ENCODE data around the gene GABRA5. TPM values are rescaled to one million over a fixed set of nuclear protein-coding genes. Genes with fewer than 3 reads are reported as not detected.
"Not testable (repeated sequence)": the region's sequence is repeated elsewhere in the genome, so short reads cannot be mapped to it uniquely, and the experiment has no call there.

The GABRA5 gene
- total RNA-seq: not detected

GRCh38 chr15:26866298-26867199, at the start of gene GABRA5:
Gene GABRA5 (plus strand): TSS chr15:26867062. CDS start chr15:26869249, 2,187 bp downstream.
- no peak for DNase-seq (ENCODE audit: low spot score)

DNA sequence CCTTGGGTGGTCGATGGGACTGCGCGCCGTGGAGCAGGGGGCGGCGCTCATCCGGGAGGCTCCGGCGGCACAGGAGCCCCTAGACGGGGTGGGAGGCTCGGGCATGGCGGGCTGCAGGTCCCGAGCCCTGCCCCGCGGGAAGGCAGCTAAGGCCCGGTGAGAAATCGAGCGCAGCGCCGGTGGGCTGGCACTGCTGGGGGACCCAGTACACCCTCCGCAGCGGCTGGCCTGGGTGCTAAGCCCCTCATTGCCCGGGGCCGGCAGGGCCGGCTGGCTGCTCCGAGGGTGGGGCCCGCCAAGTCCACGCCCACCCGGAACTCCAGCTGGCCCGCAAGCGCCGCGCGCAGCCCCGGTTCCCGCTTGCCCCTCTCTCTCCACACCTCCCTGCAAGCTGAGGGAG, 35.7 kb upstream of the GABRA5 start:
- DNase-seq (ENCODE audit: low spot score): not testable (repeated sequence)

DNA sequence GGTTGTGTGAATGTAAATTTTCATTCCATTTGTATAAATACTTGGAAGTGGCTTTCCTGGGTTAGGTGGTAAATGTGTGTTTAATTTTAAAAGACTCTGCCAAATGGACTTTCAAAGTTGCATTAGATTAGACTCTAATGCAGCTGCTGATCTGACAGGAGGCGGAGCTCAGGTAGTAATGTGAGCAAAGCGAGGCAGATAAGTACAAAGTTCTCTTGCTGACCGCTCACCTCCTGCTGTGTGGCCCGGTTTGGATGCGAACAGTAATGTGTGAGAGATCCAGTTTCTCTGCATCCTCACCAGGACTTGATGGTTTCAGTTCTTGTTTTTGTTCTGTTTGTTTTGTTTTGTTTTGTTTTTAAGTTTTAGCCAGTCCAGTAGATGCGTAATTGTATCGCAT, 34.9 kb upstream of the GABRA5 start:
- no peak for DNase-seq (ENCODE audit: low spot score)

- no peak for DNase-seq (ENCODE audit: low spot score)
These were observed 28.0 kb upstream of the GABRA5 start for GRCh38 chr15:26838742-26839460.

DNA sequence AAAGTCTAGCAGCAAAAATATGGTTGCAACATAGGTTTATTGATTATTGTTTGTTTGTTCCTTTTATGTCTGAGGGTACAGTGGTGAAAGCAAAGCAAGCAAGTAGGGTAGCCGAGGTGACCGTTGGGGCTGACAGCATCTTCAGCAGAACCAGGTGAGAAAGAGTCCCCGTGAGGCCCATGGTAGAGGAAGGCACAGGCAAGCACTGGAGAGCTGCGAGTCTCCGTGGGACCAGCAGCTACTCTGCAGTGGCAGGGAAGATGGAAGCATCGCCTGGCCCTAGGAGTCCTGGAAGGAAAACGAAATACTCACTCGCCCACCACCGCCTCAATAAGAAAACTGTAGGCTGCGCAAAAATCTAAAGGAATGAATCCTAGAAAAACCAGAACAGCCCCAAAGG, 25.3 kb upstream of the GABRA5 start:
- no peak for DNase-seq (ENCODE audit: low spot score)

DNA sequence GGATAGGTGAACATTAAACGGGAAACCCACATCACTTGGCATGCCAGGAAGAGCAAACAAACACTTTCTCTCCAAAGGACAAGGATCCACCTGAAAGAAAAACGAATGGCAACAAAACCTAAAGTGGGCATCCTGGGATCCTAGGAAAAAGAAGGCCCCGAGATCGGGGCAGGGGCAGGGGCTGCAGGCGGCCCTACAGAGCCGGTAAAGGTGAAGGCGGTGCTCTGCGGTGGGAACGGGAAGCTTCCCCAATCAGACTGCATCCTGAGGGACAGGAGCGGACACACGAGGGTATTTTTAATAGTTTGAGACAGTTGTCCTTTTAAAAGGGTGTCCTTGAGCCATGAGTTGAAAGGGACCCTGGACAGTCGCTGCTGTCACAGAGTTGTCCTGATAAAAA, 24.9 kb upstream of the GABRA5 start:
- DNase-seq (ENCODE audit: low spot score): no peak

GRCh38 chr15:26842391-26842790, 24.5 kb upstream of the GABRA5 start:
- no peak for DNase-seq (ENCODE audit: low spot score)

DNA sequence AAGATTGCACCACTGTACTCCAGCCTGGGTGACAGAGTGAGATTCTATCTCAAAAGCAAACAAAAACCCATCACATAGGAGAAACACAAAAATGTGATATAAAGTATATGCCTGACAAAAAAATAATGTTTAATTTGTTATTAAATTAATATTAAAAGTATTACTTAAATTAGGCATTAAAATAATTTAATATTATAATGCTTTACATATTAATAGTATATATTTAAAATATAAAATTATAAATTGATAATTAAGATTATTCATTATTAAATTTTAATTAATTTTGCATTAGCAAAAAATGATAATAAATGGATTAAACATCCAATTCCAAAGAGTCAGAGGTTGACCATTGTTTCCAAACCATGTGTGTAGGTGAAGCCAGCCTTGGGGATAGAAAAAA, 22.0 kb upstream of the GABRA5 start:
- no peak for DNase-seq (ENCODE audit: low spot score)

DNA sequence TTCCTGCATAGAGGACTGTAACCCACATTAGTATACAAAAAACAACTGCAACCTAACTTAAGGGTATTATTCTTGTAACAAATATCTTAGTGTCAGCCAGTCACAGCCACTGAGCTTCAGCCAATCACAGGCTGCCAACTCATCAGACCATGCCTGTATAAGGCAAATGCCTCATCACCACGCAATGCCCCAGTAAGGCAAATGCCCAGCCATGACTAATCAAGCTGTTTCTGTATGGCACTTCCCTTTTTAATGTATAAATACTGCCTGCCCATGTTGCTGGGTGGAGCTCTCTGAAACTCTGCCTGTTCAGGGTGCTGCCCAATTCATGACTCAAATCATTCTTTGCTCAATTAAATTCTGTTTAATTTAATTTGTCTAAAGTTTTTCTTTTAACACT, 18.4 kb upstream of the GABRA5 start:
- no peak for DNase-seq (ENCODE audit: low spot score)

DNA sequence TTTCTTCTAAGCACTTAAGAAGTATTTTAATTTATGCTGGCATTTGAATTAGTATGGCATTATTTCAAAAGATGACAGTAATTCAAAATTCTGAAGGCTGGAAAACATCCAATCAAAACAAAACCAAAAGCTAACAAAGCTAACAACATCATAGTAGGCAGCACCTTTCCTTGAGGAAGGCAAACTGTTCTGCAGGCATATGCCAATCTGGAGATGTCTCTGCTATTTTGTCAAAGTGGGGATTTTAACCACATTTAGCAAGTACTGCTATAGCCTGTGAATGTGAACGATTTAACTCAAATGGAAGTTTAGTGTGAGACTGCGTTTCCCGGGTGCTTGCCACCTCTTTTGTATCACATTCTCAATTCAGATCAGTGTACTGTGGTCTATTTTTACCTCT, 16.7 kb upstream of the GABRA5 start:
- DNase-seq (ENCODE audit: low spot score): no peak

GRCh38 chr15:26852980-26853379, 13.9 kb upstream of the GABRA5 start:
- DNase-seq (ENCODE audit: low spot score): no peak

GRCh38 chr15:26854435-26854834, 12.4 kb upstream of the GABRA5 start:
- no peak for DNase-seq (ENCODE audit: low spot score)

- DNase-seq (ENCODE audit: low spot score): no peak
These were observed 2.1 kb upstream of the GABRA5 start for GRCh38 chr15:26864664-26865191.

- no peak for DNase-seq (ENCODE audit: low spot score)
These were observed 542 bp downstream of the GABRA5 start for GRCh38 chr15:26867200-26868007.

- DNase-seq (ENCODE audit: low spot score): no peak
These were observed 1.3 kb downstream of the GABRA5 start for GRCh38 chr15:26868029-26868685.

DNA sequence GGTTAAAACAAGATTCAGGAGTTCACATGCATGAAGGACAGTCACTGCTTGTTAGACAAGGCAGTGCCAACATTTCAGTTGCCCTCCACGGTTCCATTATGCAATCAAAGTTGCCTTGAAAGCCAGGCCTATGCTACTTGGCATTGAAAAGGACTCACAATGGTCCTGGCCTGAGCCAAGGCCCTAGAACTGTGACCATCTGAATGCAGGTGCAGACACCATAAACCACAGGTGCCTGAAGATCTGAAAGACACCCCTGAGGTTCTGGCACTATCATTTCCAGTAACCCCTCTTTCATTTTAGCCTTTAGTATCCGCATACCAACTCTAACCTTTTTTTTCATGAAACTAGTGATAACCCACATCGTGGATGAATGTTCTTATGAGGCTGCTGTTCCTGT, 2.8 kb downstream of the GABRA5 start:
- DNase-seq (ENCODE audit: low spot score): no peak

DNA sequence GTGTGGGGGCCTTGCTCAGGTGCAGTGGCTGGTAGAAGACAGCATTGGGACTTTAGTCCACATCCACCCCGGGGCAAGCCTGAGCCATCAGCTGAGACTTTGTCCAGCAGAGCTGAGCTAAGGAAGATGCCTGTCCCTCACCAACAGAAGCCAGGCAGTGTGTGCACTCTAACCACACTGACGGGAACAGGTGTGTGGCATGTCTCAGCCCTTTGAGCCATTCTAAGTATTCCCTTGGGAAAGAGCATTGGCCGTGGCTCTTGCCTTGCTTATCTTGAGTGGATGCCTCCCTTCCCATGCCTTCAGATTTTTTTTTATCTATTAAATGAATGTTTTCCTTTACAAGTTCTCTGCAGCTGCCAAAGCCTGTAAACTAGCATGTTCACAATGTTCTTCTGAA, 3.5 kb downstream of the GABRA5 start:
- no peak for DNase-seq (ENCODE audit: low spot score)

DNA sequence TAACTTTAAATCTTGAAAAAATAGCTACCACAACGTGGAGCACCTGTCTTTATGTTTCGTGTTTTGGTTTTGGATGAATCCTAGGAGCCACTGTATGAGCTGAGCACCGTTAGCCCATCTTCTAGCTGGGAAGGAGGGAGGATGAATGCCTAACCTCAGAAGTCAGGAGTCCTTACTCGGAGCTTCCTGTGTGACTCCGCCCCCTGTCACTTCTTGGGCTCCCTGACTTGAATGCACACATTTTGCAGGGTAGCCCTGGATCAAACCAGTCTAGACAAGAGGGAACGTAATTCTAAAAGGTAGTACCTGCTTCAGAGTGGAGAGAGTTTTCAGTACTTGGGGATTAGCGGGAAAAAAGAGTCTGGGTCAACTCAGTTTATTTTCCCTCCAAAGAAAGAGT, 5.3 kb downstream of the GABRA5 start:
- no peak for DNase-seq (ENCODE audit: low spot score)

GRCh38 chr15:26873846-26874245, 7.0 kb downstream of the GABRA5 start:
- no peak for DNase-seq (ENCODE audit: low spot score)

GRCh38 chr15:26874774-26875475, 8.1 kb downstream of the GABRA5 start:
- no peak for DNase-seq (ENCODE audit: low spot score)

DNA sequence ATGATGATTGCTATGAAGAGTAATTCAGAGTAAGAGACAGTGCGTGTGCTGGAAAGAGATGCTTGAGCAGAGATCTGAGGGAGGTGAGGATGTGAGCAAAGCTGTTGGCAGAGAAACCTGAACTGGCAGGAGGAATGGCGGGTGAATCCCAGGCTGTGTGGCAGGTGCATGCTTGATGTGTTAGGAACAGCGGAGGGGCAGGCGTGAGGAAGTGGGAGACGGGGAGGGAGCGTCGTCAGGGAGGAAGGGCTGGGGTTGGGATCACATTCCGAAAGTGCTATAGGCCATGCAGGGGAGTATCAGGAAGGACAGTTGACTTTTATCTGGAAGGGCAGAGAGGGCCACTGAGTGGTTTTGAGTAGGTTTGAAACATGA, 8.6 kb downstream of the GABRA5 start:
- DNase-seq (ENCODE audit: low spot score): no peak
